Activated CD4-positive, alpha-beta T cell treated with anti-CD3 and anti-CD28 coated beads for 24 hours (primary cell): ENCODE data around the gene APBA2.
A peak's percentile ranks its signal among the peaks of the same experiment; 100 is the strongest.

Experiments
- DNase-seq, 2 donors: peaks; one replicate each; pipeline ENCODE4 v3.0.0-alpha.2; 2020; ENCODE audit warnings: low read depth in 2 of 2

The APBA2 gene

DNA sequence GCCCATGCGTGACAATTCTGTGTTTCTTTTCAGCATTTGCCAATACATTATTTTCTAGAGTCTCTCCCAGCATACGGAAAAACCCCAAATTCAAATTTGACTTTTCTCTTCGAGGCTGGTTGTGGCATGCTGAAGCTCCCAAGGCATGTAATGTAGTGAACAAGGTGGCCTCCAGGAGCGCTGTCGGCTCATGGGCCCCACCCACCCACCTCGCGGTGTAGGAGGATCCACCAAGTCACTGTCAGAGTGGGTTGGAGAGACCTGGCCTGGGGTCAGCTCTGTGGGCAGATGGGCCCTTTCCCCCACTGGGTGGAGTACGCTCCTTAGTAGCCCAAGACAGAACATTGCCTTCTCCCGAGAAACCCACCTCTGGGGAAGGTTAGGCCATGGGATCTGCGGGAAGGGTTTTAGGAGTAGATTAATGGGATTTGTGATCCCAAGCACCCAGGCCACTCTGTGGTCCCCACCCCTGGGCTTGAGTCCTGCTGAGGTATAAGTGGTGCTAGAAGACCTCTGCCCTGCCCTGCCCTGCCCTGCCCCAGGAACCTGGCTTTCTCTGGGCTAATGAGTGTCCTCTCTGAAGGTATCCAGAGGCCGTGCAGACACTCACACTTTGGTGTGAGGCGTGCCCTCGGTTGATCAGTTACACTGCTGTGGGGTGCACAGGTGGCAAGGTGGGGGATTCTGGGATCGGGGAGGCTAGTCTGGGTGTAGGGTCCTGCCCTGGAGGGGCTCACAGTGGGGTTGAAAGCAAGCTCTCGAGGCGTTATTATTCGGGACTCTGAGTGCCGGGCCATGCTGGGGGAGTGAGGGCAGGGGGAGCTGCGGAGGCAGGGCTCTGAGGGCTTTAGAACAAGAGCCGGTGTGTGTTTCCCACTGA lies 97.9 kb downstream of the APBA2 start:
- no peak for DNase-seq

DNA sequence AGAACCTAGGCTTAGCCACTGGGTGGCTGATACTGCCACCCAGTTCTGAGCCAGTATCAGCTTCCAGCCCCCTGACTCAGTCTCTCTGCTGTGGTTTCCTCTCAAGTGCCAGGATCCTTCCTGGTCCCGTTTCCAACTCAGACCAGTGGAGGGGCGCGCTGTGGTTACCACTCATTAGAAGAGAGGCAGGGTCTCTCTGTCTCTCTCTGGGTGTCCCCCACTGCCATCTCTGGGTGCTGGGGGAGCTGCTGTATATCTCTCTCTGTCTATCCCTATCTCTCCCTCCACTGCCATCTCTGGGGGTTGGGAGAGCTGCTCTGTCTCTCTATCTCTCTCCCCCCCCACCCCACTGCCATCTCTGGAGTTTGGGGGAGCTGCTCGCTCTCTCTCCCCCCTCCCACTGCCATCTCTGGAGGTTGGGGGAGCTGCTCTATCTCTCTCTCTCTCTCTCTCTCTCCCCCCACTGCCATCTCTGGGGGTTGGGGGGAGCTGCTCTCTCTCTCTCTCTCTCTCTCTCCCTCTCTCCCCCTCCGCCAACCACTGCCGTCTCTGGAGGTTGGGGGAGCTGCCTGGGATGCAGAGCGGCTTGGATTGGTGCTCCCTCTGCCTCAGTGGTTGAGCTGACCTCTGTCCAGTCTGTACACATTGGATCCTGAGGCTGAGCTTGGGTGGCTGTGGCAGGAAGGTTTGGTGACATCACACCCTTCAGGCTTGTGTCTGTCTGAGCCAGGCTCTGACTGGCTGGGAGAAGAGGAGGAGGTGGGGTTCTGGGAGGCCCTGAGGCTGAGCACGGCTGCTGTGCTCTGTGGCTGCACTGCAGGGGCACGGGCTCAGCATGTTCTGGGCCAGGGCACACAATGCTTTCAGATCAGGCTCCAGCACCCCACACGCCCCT lies 98.9 kb downstream of the APBA2 start:
- no peak for DNase-seq

DNA sequence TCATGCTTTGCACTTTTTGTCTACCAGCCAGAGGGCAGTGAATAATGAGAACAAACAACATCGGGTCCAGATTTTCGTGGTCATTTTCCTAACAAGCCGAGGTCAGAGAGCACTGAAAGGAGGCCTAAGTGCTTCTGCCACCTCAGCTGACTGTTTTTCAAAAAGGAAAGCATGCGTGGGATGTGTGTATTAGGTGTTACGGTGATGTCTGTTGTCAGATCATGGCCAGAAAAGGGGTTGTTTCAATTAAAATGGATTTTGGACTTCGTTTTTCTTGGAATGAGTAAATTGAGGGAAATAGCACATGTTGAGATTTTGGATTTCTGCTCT lies 99.5 kb downstream of the APBA2 start:
- no peak for DNase-seq

DNA sequence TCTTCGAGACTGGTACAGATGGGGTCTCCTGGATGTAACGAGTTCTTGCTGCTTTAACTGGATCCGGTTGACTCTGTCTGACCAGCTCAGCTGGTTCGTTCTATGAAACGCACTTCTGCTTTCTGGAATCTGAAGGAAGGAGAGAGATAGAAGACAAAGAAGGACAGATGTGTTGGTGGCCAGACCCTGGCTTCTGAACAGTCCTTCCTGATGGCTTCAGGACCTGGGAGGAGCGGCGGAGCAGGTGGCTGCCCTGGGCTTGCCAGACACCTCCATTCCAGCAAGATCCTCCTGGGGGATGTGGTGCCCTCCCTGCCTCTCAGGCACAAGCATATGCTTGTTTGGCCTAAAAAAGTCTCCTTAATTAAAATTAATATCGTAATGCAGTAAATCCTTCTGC lies 99.9 kb downstream of the APBA2 start:
- DNase-seq: no peak

DNA sequence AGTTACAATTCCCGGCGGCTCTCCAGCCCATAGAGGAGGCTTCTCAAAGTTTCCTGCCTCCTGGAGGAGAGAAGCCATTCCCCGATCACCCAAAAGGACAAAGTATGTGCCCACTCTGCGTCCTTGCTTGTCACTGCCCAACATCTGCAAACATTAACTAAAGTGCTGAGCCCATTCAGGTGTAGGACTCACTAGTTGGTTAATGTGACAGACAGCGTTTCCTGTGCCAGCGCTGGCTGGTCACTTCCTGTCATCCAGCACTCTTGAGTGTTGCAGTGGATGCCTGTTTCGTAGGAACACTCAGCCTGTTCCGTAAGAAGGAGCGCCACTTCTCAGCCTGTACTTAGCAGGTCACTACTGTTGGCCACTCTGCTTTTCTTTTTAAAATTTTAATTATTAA lies 100.3 kb downstream of the APBA2 start:
- DNase-seq: no peak

DNA sequence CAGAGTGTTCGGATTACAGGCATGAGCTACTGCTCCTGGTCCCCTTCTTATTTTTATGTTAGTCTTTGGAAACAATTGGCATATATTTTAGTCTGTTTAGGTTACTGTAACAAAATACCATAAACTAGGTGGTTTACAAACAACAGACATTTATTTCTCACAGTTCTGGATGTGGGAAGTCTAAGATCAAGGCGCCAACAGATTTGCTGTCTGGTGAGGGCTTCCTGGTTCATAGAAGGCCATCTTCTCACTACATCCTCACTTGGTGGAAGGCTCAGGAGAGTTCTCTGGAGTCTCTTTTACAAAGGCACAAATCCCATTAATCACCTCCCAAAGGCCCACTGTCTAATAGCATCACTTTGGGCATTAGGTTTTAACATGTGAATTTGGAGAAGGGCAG lies 101.0 kb downstream of the APBA2 start:
- DNase-seq: no peak

DNA sequence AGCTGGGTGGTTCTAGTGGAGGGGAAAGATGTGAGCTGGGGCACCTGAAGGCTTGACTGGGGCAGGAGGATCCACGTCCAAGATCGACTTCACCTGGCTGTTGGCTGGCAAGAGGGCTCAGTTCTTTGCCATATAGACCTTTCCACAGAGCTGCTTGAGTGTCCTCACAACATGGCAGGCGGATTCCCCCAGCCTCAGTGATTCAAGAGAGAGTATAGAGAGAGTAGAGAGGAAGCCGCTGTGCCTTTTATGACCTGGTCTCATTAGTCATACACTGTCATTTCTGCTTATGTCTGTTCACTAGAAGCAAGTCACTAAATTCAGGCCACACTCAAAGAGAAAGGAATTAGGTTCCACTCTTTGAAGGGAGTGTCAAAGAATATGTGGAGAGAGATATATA lies 101.6 kb downstream of the APBA2 start:
- DNase-seq: no peak

DNA sequence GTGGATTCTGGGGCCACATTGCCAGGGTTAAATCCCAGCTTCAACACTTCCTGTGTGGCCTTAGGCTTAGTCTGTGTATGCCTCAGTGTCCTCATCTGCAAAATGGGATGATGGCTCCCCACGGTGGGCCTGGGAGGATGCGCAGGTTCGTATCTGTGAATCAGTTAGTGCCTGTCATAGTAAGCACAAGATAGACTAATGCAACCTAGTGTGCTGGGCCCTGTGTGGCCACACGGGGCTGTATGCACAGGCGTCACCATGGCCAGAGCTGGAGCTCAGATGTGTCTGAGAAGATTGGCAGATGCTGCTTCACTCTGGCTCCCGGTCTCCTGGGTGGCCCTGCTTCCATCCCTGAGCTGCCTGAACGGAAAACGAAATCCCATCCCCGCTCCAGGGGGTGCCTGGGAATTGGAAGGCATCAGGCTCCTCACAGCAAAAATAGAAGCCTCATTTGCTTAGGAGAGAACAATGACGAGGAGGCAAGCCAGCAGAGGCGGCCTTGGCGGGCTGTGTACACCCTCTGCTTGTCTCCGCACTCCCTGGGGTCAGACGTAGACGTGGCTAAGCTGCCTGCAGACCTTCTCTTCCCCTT lies 103.6 kb downstream of the APBA2 start:
- no peak for DNase-seq

DNA sequence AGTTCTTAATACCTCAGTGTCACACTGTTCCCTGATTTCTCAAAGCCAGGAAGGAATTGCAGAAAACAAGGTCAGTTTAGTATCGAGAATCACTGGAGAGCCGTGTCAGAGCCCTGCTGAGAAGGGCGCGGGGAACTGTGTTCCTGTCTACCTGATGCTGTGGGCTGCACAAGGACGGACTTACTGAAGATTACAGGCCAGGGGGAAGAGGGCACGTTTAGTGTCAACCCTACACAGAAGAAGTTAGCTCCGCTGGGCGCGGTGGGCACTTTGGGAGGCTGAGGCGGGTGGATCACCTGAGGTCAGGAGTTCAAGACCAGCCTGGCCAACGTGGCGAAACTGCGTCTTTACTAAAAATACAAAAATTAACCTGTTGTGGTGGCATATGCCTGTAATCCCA lies 104.1 kb downstream of the APBA2 start:
- no peak for DNase-seq

DNA sequence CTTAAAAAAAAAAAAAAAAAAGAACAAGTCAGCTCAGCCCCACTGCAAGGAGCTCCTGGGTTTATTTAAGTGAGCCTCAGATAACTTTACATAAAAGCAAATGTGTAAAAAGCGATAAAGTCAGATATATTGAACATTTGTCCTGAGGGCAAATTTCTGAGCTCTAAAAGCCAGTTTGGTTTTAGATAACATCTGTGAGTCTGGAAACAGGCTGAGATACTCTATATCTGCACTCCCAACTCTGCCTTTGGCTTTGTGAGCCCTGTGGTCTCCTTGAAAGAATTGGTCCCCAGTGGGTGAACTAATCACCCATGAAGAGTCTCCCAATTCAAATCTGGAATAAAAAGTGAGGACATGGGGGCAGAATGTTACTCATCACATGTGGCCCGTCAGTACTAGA lies 104.6 kb downstream of the APBA2 start:
- no peak for DNase-seq

DNA sequence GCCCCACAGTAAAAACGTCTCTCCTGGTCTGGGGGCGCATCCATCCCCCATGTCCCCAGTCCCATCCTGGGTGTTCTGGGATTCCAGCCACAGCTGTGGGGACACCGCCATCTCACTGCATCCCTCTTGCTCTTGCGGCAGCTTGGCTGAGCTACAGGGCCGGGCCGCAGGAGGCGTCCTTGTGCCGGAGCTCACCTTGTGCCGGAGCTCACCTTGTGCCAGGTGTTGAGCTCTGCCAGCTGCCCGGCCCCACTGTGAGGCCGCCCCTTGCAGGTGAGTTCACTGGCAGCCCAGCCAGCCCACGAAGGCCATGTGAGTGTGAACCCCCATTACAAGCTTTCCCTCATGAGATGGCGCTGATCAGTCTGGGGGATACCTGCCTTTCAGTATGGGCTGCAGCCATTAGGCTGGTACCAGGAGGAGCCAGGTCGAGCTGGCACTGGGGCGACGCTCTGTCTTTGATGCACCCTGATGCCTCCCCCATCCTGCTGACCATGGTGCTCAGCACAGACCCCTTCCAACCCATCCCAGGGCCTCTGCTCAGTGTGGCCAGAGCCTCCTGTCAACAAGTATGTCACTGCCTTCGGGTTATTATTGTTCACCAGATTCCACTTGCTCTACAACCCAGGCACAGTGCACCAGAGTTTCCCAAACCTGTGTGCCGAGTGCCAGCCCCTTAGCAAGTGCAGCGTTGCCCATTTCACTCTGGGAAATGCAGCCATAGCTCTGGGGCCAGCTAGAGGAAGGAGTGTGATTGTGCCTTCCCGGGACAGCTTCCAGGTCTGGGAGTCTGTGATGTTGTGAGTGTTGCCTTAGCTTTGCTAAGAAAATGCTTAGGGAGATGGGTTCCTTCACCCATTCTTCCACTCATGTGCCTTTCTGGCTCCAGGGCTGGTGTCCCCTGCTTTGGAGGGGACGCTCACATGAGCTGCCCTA lies 105.7 kb downstream of the APBA2 start:
- DNase-seq: no peak

DNA sequence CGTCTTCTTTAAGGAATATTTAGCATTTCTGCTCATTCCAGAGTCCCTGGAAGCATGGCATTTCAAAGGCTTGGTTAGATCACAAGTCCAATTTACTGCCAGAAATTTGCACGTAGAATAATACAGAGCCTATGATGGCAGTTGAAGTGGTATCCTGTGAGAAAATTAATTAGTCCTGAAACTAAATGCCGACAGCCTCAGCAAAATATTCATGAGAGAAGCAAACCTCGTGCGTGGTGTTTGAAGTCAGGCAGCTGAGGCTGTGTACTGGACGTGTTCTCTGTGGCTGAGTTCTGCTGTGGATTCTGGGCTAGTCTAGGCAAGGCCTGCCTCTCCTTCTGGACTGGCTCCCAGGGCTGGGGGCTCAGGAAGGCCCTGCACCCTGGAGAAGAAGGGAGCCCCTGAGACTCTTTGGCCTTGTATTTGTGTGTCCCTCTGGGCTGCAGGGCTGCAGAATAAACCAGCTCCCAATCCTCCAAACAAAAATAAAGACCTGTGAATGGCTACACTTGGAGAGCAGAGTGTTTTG lies 106.6 kb downstream of the APBA2 start:
- DNase-seq: no peak

DNA sequence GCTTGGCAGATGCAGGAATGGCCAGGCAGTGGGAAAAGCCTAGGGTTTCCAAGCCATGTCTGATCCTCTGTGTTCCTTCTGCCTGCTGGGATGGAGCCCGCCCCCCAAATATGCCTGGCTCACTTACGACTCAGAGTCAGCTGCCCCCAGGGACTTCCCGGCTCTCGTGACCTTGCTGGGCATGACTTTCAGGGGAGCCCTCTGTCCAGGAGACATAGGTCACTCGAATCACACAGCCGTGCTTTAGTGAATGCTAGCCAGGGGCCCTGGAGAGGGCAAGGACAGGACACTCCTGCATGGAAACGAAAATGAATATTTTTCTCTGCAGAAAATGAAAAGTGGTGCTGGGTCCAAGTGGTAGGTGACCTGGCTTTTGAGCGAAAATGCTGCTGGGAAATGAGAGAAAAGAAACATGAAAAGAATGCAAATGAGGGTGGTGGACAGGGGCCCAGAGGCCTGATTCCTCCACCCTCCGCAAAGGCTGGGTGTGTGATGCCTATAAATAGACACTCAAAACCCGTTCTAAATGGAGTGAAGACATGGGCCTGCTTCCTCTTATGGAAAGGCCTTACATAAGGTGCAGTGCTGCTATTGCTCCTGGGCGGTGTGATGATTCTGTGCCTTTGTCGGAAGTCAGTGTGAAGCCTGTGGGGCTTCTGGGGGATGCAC lies 107.4 kb downstream of the APBA2 start:
- no peak for DNase-seq

DNA sequence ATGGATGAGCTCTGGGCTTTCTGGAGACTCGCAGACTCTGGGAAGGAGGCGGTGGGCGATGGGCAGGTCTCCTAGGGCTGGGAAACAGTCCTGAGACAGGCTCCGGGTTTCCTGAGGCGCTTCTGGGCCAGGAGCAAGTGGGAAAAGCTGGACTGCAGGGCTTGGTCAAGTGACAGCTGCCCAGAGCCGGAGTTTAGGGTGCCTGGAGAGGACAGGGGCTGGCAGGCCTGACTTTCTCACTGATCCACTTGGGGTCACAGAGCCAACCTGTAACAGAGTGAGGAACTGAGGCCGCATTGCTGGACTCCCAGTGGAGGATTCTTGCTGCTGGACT lies 107.9 kb downstream of the APBA2 start:
- DNase-seq: no peak

DNA sequence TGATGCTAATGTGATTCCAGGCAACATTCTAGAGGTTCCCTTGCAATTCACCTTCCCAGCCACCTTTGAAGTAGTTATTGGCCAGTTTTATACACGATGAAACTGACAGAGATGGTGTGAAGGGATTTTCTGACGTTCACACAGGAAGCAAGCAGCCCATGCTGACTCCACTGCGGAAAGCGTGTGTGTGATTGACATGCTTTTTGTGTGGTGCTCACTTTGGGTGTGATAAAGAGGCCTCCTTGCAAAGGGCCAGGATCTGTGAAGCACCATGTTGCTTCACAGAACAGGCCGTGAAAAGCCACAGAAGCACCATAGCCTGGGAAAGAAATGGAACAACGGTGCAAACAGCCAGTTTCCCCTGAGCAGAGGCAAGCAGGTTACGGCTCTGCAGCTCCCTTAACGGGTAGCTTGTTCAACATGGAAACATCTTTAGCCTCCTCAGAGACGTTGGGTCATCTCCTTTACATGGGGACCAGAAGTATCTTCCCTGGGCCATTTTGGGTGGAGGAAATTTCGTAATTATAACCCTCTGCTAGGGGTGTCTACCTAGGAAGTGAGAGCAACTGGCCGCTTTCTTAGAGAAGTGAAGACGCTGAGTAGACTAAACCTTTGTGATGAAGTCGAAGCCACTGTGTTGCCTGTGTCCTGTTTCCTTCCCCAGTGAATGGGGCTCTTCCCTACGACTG lies 108.5 kb downstream of the APBA2 start:
- peak in 1 of 2 donors; percentile 37 for DNase-seq

DNA sequence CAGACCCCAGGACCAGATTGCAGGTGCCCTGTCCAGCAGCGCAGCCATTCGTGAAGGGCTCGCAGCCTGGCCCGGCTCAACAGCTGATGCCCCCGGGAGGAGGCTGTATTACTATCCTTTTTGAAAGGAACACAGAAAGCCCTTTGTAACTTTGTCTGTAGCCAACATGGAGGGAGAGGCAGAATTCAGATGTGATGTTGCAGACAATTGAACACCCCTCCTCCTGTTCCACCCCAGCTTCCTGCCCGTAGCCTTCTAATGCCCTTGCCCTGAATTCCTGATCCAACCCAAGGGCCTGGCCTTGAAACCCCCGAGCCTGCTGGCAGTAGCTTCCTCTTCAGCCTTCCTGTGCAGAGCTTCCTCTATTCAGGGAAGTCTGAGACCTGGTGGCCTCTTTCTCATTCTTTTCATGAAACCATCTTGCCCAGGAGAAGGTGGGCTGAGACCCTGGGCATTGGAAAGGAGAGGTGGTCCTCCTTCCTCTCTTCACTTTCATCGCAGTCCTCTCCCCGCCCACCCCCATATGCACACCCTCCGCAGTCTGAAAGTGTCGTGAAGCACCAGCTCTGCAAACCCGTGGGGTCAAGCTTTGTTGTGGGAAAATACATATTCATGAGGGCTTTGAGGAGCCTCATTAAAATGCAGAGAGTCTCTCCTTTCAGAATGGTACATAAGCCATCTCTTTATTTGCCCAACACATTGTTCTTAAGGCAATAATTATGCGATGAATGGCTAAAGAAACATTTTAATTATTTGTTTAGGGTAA lies 109.2 kb downstream of the APBA2 start:
- no peak for DNase-seq

DNA sequence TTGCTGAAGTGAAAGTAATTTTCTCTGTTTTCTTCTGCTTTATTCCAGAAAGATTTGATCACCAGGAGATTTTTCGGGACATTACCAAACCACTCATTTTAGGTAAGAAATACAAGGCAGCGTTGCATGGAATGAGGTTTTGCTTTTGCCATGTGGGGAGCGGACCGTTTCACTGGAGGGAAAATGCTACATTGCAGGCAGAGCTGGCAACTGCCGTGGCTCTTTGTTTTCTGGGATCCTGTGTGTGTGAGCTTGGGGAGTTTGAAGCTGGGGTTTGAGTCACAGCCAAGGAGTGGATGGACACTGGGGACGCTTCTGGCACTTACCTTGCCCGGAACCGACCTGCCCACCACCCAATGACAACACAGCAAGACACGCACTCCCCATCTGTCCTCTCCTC lies 109.9 kb downstream of the APBA2 start:
- DNase-seq: no peak

DNA sequence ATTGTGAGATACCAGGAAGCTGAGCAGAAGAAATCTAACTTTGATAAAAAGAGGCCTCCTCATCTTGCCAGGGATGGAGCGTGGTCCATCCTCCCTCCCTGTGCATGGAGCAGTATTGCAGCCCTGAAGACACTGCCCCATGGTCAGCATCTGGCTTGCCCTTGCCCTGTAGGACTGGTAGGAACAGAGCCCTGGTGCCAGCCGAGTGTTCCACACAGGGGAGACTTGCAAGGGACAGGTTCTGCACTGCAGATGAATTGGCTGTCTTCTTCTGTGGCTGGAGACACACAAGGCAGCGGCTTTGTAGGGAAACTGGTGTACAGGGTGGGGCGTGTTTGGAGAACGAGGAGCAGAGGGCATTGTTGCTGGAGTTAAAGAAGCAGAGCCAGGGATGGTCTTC lies 110.5 kb downstream of the APBA2 start:
- DNase-seq: no peak

DNA sequence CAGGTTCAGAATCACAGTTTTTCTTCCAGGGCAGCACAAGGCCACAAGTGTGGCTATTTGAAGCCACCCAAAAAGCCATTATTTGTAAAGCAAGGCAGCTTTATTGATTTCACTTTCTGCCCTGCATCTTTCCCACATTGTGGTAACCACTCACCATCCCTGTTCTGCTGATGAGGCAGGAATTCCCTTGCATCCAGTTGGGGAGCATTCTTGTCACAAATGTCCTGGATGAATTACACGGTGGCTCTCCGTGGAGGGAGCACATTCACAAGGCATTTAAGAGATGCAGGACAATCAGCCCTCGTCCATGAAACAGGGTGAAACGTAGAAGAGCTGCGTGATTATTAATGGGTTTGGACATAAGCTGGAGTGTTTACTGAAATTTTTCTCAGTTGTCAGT lies 111.2 kb downstream of the APBA2 start:
- DNase-seq: no peak

DNA sequence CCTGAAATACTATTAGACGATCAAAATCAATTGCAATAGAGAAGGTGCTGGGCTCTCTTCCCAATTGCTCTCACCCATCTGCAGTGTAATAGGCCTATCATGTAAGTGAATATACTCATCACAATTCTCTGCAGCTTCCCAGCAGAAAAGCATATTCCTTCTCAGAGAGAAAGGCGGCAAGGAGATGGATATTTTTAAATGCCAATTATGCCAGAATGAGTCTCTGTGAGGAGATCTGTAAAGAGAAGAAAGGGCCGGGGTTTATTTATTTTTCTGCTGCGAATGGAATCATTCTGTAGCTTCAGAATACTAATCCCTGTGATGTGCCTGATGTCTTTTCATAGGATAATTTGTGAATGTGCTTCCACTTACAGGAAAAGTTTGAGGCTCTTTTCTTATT lies 112.0 kb downstream of the APBA2 start:
- no peak for DNase-seq
